Smooth muscle cell (in vitro differentiated cells): ENCODE measurements around the gene COL6A2. TPM values are rescaled to one million over a fixed set of nuclear protein-coding genes. Genes with fewer than 3 reads are reported as not detected.
A peak's percentile ranks its signal among the peaks of the same experiment; 100 is the strongest.

Experiments used
- DNase-seq: peaks from one replicate; lab custom pipeline; 2025; ENCODE audit not compliant: unreplicated experiment; lab: John Stamatoyannopoulos, UW
- H2AFZ ChIP-seq: fragments of 200-600 bp; sonication (generic); 2 replicates; pipeline ENCODE4 v1.6.0; 2016; ENCODE audit warnings: antibody characterized with exemption, low read depth, mild to moderate bottlenecking
- H3F3A ChIP-seq: fragments of 200-600 bp; sonication (generic); 2 replicates; pipeline ENCODE4 v1.6.0; 2017; ENCODE audit warnings: antibody characterized with exemption, low read depth
- H3K27ac ChIP-seq: fragments of 200-600 bp; sonication (generic); 2 replicates; pipeline ENCODE4 v1.5.1; 2016; ENCODE audit warnings: low read depth, mild to moderate bottlenecking
- H3K27me3 ChIP-seq: fragments of 200-600 bp; sonication (generic); 2 replicates; pipeline ENCODE4 v1.6.1; 2016; ENCODE audit warnings: low read depth, mild to moderate bottlenecking
- H3K36me3 ChIP-seq: fragments of 200-600 bp; sonication (generic); 2 replicates; pipeline ENCODE4 v1.5.1; 2016; ENCODE audit warnings: low read depth
- H3K4me1 ChIP-seq: fragments of 200-600 bp; sonication (generic); 2 replicates; pipeline ENCODE4 v1.5.1; 2016; ENCODE audit warnings: low read depth
- H3K4me2 ChIP-seq: fragments of 200-600 bp; sonication (generic); 2 replicates; pipeline ENCODE4 v1.6.0; 2016; ENCODE audit warnings: mild to moderate bottlenecking
- H3K4me3 ChIP-seq: fragments of 200-600 bp; sonication (generic); 2 replicates; pipeline ENCODE4 v1.5.1; 2016; ENCODE audit warnings: mild to moderate bottlenecking
- H3K79me2 ChIP-seq: fragments of 200-600 bp; sonication (generic); 2 replicates; pipeline ENCODE4 v1.6.0; 2016; ENCODE audit warnings: low read depth, mild to moderate bottlenecking
- H3K9ac ChIP-seq: fragments of 200-600 bp; sonication (generic); 2 replicates; pipeline ENCODE4 v1.6.0; 2016; ENCODE audit warnings: low read depth
- H3K9me3 ChIP-seq: fragments of 200-600 bp; sonication (generic); replicated peaks from 2 replicates; pipeline ENCODE4 v1.5.1; 2016; ENCODE audit warnings: low read depth
- H4K20me1 ChIP-seq: fragments of 200-600 bp; sonication (generic); 2 replicates; pipeline ENCODE4 v1.6.0; 2016; ENCODE audit warnings: low read depth
- WGBS: methylation state at CpG from one replicate; pipeline ENCODE4 v1.1.7; 2016; ENCODE audit warnings: low lambda C conversion rate; 5-methylcytosine and 5-hydroxymethylcytosine counted together
- polyA plus RNA-seq: library from polyadenylated mRNA; unstranded; fragments of >200 nt; fragmentation: Nextera tagmentation; extraction: Ambion mirVana; gene quantifications from 2 replicates; pipeline ENCODE4 v1.2.1, GENCODE V29; 2016
- total RNA-seq: library from RNA; depleted of rRNA; stranded (reverse); fragments of >200 nt; gene quantifications from 2 replicates; pipeline ENCODE4 v1.2.3, GENCODE V29; 2014
- TF ChIP-seq, protein P1 (sequence below): fragments of 200-600 bp; sonication (generic); IDR thresholded peaks from 2 replicates; pipeline ENCODE4 v1.5.1; 2017; ENCODE audit warnings: borderline replicate concordance, mild to moderate bottlenecking, antibody characterized with exemption; ENCODE audit not compliant: insufficient read depth, poor library complexity, severe bottlenecking

The COL6A2 gene
- total and polyA plus RNA-seq, 2 experiments from 2014 or later: 1,570 to 4,089 TPM

- peak overlapping the region; percentile 39 for H3K4me2 ChIP-seq
- TF ChIP-seq, protein P1, sequence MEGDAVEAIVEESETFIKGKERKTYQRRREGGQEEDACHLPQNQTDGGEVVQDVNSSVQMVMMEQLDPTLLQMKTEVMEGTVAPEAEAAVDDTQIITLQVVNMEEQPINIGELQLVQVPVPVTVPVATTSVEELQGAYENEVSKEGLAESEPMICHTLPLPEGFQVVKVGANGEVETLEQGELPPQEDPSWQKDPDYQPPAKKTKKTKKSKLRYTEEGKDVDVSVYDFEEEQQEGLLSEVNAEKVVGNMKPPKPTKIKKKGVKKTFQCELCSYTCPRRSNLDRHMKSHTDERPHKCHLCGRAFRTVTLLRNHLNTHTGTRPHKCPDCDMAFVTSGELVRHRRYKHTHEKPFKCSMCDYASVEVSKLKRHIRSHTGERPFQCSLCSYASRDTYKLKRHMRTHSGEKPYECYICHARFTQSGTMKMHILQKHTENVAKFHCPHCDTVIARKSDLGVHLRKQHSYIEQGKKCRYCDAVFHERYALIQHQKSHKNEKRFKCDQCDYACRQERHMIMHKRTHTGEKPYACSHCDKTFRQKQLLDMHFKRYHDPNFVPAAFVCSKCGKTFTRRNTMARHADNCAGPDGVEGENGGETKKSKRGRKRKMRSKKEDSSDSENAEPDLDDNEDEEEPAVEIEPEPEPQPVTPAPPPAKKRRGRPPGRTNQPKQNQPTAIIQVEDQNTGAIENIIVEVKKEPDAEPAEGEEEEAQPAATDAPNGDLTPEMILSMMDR: no peak
- peaks cover 4% of the 10 kb centered on the region for H3K4me1 ChIP-seq
- H3K9me3 ChIP-seq: peaks cover 9% of the 10 kb centered on the region
- H3F3A ChIP-seq: peaks cover 13% of the 10 kb centered on the region
- peaks cover 33% of the 10 kb centered on the region for H3K79me2 ChIP-seq
- 66% methylated on average over 11 of the region's 11 CpGs for WGBS
- peak overlapping the region; percentile 88 for H3K27ac ChIP-seq
- no peaks in the 10 kb centered on the region for H4K20me1 ChIP-seq
- H3K9ac ChIP-seq: peak overlapping the region; percentile 25
- no peak overlapping the region for H2AFZ ChIP-seq
- no peaks in the 10 kb centered on the region for H3K27me3 ChIP-seq
- no peak overlapping the region for H3K4me3 ChIP-seq
- no peak for DNase-seq
- H3K36me3 ChIP-seq: peaks cover 6% of the 10 kb centered on the region
These were observed 4.9 kb upstream of the COL6A2 start for GRCh38 chr21:46092811-46093667.

DNA sequence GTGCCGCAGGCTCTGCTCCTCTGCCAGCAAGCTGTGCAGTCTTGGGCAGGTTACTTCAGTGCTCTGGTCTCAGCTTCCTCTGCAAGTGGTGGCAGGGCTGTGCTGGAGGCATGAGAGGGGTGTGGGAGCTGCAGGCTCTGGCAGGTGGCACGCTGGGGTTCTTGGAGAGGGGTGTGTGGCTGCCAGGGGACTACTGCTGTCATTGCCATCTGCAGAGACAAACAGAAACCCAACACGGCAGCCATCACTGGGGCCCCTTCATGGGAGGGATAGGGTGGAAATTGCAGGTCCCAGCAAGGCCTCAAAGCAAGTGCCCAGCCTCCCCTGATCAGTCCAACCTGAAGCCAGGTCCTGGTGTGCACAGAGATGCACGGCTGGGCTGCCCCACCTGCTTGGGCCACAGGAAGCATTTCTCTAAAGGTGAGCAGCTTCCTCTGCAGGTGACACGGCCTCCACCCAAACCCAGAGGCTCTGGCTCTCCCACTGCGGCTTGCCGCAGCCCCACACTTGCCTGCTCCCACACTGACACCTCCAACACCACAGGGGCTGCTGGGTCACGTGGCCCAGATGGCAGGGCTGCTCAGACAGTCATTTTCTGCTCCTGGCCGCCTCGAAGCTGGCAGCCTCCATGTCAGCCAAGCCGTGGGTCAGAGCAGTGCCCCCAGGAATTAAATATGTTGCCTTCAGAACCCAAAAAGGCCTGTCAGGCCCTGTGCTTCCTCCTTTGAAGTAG is 4.1 kb upstream of the COL6A2 start:
- Histone ChIP-seq H3K9me3 (peaks cover 1% of the 10 kb centered on the region), H3K79me2 (peaks cover 41% of the 10 kb centered on the region), H3K27ac (peak overlapping the region; percentile 88), H3F3A (peaks cover 13% of the 10 kb centered on the region), H3K36me3 (no peaks in the 10 kb centered on the region), H4K20me1 (peaks cover 3% of the 10 kb centered on the region), H3K27me3 (no peaks in the 10 kb centered on the region), H3K4me1 (peaks cover 4% of the 10 kb centered on the region), H2AFZ (no peak overlapping the region), H3K9ac (peak overlapping the region; percentile 25), H3K4me2 (no peak overlapping the region), H3K4me3 (no peak overlapping the region)
- WGBS: 97% methylated on average over 11 of the region's 11 CpGs
- TF ChIP-seq, protein P1: no peak
- no peak for DNase-seq

DNA sequence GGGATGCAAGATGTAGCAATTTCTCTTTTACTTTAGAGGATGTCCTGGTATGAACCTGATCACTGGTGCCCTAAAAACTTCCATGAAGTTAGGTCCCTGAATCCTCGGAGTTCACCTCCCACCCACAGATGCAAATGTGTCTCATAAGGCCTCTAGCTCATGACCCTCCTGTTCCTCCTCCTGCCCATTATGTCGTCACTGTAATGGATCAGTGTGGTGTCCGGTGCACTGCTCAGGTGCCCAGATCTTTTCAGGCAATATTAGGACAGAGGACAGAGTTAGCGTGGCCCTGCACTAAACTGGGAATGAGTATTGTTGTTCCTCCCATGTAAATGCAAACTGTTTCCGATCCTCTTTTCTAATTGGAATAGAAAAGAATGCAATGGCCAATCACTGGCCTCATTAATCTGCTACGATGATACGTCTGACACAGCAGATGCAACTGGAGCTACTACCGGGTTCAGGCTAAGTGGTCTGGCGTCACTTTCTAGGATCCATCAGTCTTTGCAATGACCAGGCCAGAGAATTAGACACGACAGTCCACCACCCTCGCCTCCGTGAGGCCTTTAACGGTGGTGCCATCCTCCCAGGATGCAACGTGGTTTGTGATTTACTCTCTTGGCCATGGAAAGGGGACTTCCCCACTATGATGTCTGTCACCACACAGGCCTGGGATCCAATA is 3.4 kb upstream of the COL6A2 start:
- TF ChIP-seq, protein P1: no peak
- H3K9me3 ChIP-seq: no peaks in the 10 kb centered on the region
- no peak overlapping the region for H2AFZ ChIP-seq
- peaks cover 10% of the 10 kb centered on the region for H4K20me1 ChIP-seq
- peaks cover 13% of the 10 kb centered on the region for H3F3A ChIP-seq
- no peak overlapping the region for H3K4me3 ChIP-seq
- no peak overlapping the region for H3K4me2 ChIP-seq
- 73% methylated on average over 14 of the region's 14 CpGs for WGBS
- H3K9ac ChIP-seq: no peak overlapping the region
- H3K27me3 ChIP-seq: no peaks in the 10 kb centered on the region
- H3K4me1 ChIP-seq: peaks cover 4% of the 10 kb centered on the region
- DNase-seq: no peak
- H3K27ac ChIP-seq: peak overlapping the region; percentile 28
- H3K79me2 ChIP-seq: peaks cover 48% of the 10 kb centered on the region
- no peaks in the 10 kb centered on the region for H3K36me3 ChIP-seq
